GM12872 (cell line): ENCODE measurements around the gene GSKIP.

Source experiments
- TF ChIP-seq, protein P1 (sequence below): IDR thresholded peaks from 3 replicates; pipeline ENCODE4 v1.5.1; 2011; ENCODE audit warnings: low read depth, mild to moderate bottlenecking, low read length, moderate library complexity; ENCODE audit not compliant: insufficient read depth

GSKIP gene

GRCh38 chr14:96416292-96416691, 53.0 kb downstream of the GSKIP start:
- TF ChIP-seq, protein P1, sequence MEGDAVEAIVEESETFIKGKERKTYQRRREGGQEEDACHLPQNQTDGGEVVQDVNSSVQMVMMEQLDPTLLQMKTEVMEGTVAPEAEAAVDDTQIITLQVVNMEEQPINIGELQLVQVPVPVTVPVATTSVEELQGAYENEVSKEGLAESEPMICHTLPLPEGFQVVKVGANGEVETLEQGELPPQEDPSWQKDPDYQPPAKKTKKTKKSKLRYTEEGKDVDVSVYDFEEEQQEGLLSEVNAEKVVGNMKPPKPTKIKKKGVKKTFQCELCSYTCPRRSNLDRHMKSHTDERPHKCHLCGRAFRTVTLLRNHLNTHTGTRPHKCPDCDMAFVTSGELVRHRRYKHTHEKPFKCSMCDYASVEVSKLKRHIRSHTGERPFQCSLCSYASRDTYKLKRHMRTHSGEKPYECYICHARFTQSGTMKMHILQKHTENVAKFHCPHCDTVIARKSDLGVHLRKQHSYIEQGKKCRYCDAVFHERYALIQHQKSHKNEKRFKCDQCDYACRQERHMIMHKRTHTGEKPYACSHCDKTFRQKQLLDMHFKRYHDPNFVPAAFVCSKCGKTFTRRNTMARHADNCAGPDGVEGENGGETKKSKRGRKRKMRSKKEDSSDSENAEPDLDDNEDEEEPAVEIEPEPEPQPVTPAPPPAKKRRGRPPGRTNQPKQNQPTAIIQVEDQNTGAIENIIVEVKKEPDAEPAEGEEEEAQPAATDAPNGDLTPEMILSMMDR: no peak

DNA sequence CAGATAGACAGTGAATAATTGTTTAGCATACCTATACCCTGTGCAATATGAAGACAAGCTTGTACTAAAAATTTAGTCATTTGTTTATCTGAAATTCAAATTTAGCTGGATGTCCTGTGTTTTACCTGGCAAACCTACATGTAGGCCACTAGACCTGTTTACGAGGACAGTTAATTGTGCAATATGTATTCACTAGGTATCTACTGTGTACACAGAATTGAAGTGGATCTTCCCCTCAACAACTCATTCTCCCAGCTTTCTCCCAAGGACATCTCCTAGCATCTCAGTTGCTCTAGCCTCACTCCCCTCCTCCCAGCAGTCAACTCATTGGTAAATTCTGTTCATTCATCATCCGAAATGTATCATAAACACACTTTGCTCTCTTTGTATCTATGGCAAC, 53.9 kb downstream of the GSKIP start:
- TF ChIP-seq, protein P1: no peak

- TF ChIP-seq, protein P1: no peak
Observed at GRCh38 chr14:96418075-96418474, 54.7 kb downstream of the GSKIP start.

GRCh38 chr14:96421236-96421635, 57.9 kb downstream of the GSKIP start:
- TF ChIP-seq, protein P1: no peak

- TF ChIP-seq, protein P1: no peak
Observed at GRCh38 chr14:96422992-96423391, 59.7 kb downstream of the GSKIP start.

- TF ChIP-seq, protein P1: no peak
Observed at GRCh38 chr14:96423446-96424108, 60.3 kb downstream of the GSKIP start.

DNA sequence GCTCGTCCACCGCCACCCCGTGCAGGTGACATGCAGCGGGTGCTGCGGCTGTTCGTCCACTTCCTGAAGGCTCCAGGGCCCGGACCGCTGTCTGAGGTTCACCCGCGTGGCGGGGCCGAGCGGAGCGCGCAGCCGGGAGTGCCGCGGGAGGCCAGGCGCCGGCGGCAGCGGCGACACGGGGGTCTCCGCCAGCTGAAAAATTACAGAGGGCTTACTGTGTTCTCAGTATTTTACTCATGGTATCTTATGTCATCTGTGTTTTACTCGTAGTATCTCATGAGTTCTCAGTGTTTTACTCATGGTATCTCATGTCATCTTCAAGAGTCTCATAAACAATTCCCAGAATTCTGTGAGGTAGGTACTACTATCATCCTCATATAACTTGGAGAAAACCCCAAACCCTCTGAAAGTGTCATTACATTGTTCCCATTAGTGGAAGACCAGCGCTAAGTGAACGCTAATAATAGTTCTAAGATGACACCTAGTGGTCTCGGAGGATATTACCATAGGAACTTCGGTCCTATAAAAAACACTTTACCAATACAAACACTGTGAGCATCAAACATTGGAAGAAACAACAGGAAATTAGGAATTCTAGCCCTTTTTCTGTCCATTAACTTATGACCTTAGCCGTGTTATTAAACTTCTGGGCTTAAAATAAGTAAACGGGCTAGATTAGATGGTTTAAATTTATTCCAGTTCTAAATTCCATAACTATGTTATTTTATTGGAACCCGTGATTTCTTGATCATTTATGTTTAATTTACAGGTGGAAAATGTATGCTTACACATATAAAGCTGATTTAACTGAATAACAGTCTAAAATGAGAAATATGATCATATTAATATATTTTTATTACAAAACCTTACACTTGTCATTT, 61.0 kb downstream of the GSKIP start:
- TF ChIP-seq, protein P1: peak; percentile 56; the same call in 2 of the 3 replicates
